Fibroblast of pulmonary artery (primary cell): ENCODE results near the gene SNX30.

Source experiments
- DNase-seq: peaks from one replicate; pipeline ENCODE4 v3.0.0-alpha.2; 2010; ENCODE audit warnings: low read depth
- H3K4me3 ChIP-seq: replicated peaks from 2 replicates; pipeline ENCODE4 v1.5.1; 2011; ENCODE audit warnings: low read depth, mild to moderate bottlenecking, control low read depth, low read length, moderate library complexity
- CTCF ChIP-seq: IDR thresholded peaks from 2 replicates; pipeline ENCODE4 v1.5.1; 2011; ENCODE audit warnings: mild to moderate bottlenecking, control low read depth, low read length, inconsistent platforms; ENCODE audit errors: missing control alignments

Gene SNX30

GRCh38 chr9:112886351-112886750, 135.8 kb downstream of the SNX30 start:
- TF ChIP-seq CTCF = no peak
- DNase-seq = no peak
- H3K4me3 ChIP-seq = no peak overlapping the region

- no peak for DNase-seq
- TF ChIP-seq CTCF = peak; percentile 16
- no peak overlapping the region for H3K4me3 ChIP-seq
Measured at GRCh38 chr9:112887381-112887780, 136.8 kb downstream of the SNX30 start.

GRCh38 chr9:112890106-112891081, 139.8 kb downstream of the SNX30 start, which contains the start of gene SLC46A2:
Gene SLC46A2 (minus strand): TSS chr9:112890876. CDS start chr9:112890681, 195 bp downstream.
- TF ChIP-seq CTCF = no peak
- H3K4me3 ChIP-seq = peak within 1 kb of the TSS; percentile 40
- no peak for DNase-seq

- no peak for TF ChIP-seq CTCF
- H3K4me3 ChIP-seq = no peak overlapping the region
- DNase-seq = no peak
Measured at GRCh38 chr9:112891521-112891920, 141.0 kb downstream of the SNX30 start.

DNA sequence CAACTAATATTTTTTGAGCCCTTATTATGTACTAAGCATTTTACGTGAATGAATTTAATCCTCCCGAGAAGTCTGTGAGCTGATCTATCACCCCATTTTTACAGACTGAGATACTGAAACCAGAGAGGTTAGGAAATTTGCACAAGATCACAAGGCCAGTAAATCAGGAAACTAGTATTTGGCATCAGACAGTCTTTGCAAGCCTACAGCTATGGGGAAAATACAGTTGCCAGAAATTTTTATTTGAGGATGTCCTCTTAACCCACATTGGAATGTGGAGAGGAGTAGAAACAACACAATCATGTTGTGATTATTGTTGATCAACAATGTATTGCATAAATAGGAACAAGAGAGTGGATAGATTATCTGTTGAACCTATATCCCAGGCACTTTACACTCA, 142.4 kb downstream of the SNX30 start:
- no peak for TF ChIP-seq CTCF
- H3K4me3 ChIP-seq = no peak overlapping the region
- DNase-seq = no peak

GRCh38 chr9:112894041-112894440, 143.5 kb downstream of the SNX30 start:
- no peak overlapping the region for H3K4me3 ChIP-seq
- no peak for TF ChIP-seq CTCF
- DNase-seq = peak; percentile 60
